IPS-20b (cell line): ENCODE measurements around the gene FUBP1.
A peak's percentile ranks its signal among the peaks of the same experiment; 100 is the strongest.
"Not testable (repeated sequence)": the region's sequence is repeated elsewhere in the genome, so short reads cannot be mapped to it uniquely, and the experiment has no call there.

Experiments used
- H3K27ac ChIP-seq: one replicate; pipeline ENCODE4 v1.5.1; 2013; ENCODE audit warnings: low read length
- H3K27me3 ChIP-seq: 2 replicates; pipeline ENCODE4 v1.6.1; 2013; ENCODE audit warnings: mild to moderate bottlenecking, low read length, inconsistent platforms; ENCODE audit not compliant: insufficient read depth
- H3K36me3 ChIP-seq: 2 replicates; pipeline ENCODE4 v1.6.1; 2013; ENCODE audit warnings: low read depth, mild to moderate bottlenecking, inconsistent platforms, low read length, moderate library complexity; ENCODE audit not compliant: insufficient read depth
- H3K4me1 ChIP-seq: 2 replicates; pipeline ENCODE4 v1.6.1; 2013; ENCODE audit warnings: mild to moderate bottlenecking, control low read depth, inconsistent platforms, low read length, moderate library complexity; ENCODE audit not compliant: insufficient read depth
- H3K4me3 ChIP-seq: 2 replicates; pipeline ENCODE4 v1.5.1; 2013; ENCODE audit warnings: mild to moderate bottlenecking, low read length, inconsistent platforms
- H3K9ac ChIP-seq: 2 replicates; pipeline ENCODE4 v1.6.1; 2013; ENCODE audit warnings: low read depth, mild to moderate bottlenecking, inconsistent platforms, low read length, moderate library complexity
- H3K9me3 ChIP-seq: 2 replicates; pipeline ENCODE4 v1.6.1; 2013; ENCODE audit warnings: mild to moderate bottlenecking, low read depth, low read length, inconsistent platforms; ENCODE audit not compliant: insufficient read depth

FUBP1 gene

GRCh38 chr1:78004719-78005447, 26.0 kb upstream of the FUBP1 start, which contains the start of gene DNAJB4:
DNAJB4 (plus strand) TSS chr1:78004939; CDS start chr1:78005111, 172 bp downstream.
- H3K27ac ChIP-seq: peak within 1 kb of the TSS; percentile 60
- H3K36me3 ChIP-seq: no peaks in the 10 kb centered on the region
- no peaks in the 10 kb centered on the region for H3K27me3 ChIP-seq
- no peaks in the 10 kb centered on the region for H3K9me3 ChIP-seq
- H3K4me1 ChIP-seq: peaks cover 18% of the 10 kb centered on the region; the same call in 1 of the 2 replicates
- H3K4me3 ChIP-seq: peak within 1 kb of the TSS; percentile 69
- peak within 1 kb of the TSS; percentile 90 for H3K9ac ChIP-seq

GRCh38 chr1:78003882-78004718, 25.2 kb upstream of the FUBP1 start:
- Histone ChIP-seq H3K9me3 (no peaks in the 10 kb centered on the region), H3K27me3 (no peaks in the 10 kb centered on the region), H3K4me3 (peak overlapping the region; percentile 69), H3K36me3 (no peaks in the 10 kb centered on the region), H3K4me1 (peaks cover 18% of the 10 kb centered on the region; the same call in 1 of the 2 replicates), H3K9ac (peak overlapping the region; percentile 90), H3K27ac (peak overlapping the region; percentile 60)

DNA sequence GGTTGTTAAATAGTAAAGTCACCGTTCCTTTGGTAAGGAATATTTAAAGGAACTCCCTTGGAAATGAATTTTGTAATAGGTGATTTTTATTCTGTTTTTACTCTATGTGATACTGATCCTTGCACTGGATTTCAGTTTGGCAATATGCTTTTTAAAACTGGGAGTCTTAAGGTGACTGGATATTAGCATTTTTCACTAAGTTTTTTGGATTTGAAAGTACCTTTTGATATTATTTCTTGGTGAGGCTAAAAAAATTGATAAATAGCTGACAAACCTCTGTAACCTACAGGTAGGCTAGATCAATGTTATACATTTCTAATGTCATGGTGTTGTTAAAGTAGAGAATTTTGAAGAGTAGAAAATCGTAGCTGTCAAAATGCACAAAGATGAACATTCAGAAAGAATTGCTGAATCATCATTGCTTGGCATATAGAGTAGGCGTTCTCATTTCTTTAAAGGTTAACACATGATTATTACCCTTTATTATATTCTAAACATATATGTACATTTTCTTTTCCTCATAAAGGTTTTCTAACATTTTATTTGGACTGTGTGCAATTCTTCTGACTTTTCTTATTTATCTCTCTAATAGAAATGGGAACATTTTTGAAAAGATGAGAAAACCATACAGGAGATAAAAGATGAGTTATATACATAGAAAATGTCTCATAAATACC, 24.3 kb upstream of the FUBP1 start:
- peak overlapping the region; percentile 69 for H3K4me3 ChIP-seq
- H3K9ac ChIP-seq: peak overlapping the region; percentile 24; the same call in 1 of the 2 replicates
- no peak overlapping the region for H3K27ac ChIP-seq

DNA sequence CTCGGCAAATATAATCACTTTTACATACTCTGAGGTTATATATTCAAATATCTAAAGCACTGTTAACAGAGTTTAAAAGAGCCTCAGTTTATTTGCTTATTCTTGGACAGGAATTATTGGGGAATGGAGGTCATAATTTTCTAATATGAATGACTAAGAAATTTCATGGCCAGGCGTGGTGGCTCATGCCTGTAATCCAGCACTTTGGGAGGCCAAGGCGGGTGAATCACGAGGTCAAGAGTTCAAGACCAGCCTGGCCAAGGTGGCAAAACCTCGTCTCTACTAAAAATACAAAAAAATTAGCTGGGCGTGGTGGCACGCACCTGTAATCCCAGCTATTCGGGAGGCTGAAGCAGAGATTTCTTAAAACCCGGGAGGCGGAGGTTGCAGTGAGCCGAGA, 21.7 kb upstream of the FUBP1 start:
- not testable (repeated sequence) for H3K4me3 ChIP-seq, H3K9me3 ChIP-seq, H3K27me3 ChIP-seq, H3K36me3 ChIP-seq, H3K9ac ChIP-seq, H3K27ac ChIP-seq
- peaks cover 12% of the 10 kb centered on the region; the same call in 1 of the 2 replicates for H3K4me1 ChIP-seq

More for the DNA sequence above, 24.3 kb upstream of the FUBP1 start:
- no peaks in the 10 kb centered on the region for H3K27me3 ChIP-seq
- H3K36me3 ChIP-seq: no peaks in the 10 kb centered on the region
- H3K9me3 ChIP-seq: no peaks in the 10 kb centered on the region
- H3K4me1 ChIP-seq: peaks cover 18% of the 10 kb centered on the region; the same call in 1 of the 2 replicates

DNA sequence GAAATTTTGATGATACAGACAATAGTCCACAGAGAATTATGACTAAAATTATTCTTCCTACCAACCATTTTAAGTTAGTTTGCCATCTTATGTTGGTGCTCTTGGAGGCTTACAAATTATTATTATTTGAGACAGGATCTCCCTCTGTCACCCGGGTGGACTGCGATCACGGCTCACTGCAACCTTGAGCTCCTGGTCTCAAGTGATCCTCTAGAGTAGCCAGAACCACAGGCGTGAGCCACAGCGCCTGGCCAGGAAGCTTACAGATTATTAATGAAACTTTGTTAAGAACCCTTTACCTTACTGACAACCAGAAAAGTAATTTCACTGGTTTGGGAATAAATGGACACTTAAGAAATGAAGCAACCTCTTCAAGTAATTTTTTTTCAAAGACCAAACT, 17.9 kb upstream of the FUBP1 start:
- H3K27ac ChIP-seq: no peak overlapping the region
- H3K9ac ChIP-seq: no peak overlapping the region
- no peaks in the 10 kb centered on the region for H3K27me3 ChIP-seq
- no peak overlapping the region for H3K4me3 ChIP-seq
- peaks cover 13% of the 10 kb centered on the region for H3K36me3 ChIP-seq
- no peaks in the 10 kb centered on the region for H3K9me3 ChIP-seq
- no peaks in the 10 kb centered on the region for H3K4me1 ChIP-seq

- Histone ChIP-seq H3K36me3 (peaks cover 21% of the 10 kb centered on the region), H3K4me3 (no peak overlapping the region), H3K9me3 (no peaks in the 10 kb centered on the region), H3K9ac (no peak overlapping the region), H3K4me1 (peaks cover 4% of the 10 kb centered on the region; the same call in 1 of the 2 replicates), H3K27me3 (no peaks in the 10 kb centered on the region), H3K27ac (no peak overlapping the region)
Observed at GRCh38 chr1:77994117-77994705, 15.3 kb upstream of the FUBP1 start.

DNA sequence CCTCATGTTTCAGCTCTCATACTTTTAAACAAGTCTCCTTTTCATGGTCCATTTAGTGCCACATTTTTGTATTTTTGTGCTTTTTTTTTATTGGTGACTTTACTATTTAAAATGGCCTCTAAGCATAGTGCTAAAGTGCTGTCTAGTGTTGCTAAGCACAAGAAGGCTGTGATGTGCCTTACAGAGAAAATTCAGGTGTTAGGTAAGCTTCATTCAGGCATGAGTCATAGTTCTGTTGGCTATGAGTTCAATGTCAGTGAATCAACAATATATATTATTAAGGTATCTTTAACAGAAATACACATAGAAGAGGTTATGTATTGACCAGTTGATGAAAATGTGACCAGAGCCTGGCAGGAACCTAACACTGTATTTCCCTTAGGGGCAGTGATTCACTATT, 12.8 kb upstream of the FUBP1 start:
- H3K36me3 ChIP-seq: peaks cover 21% of the 10 kb centered on the region
- H3K4me1 ChIP-seq: peaks cover 4% of the 10 kb centered on the region; the same call in 1 of the 2 replicates
- H3K9ac ChIP-seq: no peak overlapping the region
- no peak overlapping the region for H3K4me3 ChIP-seq
- no peak overlapping the region for H3K27ac ChIP-seq
- no peaks in the 10 kb centered on the region for H3K27me3 ChIP-seq
- H3K9me3 ChIP-seq: no peaks in the 10 kb centered on the region

GRCh38 chr1:77990629-77991204, 11.8 kb upstream of the FUBP1 start:
- H3K27me3 ChIP-seq: no peaks in the 10 kb centered on the region
- H3K36me3 ChIP-seq: peaks cover 21% of the 10 kb centered on the region
- H3K4me1 ChIP-seq: peaks cover 4% of the 10 kb centered on the region; the same call in 1 of the 2 replicates
- H3K4me3 ChIP-seq: no peak overlapping the region
- H3K27ac ChIP-seq: no peak overlapping the region
- no peaks in the 10 kb centered on the region for H3K9me3 ChIP-seq
- H3K9ac ChIP-seq: no peak overlapping the region

- Histone ChIP-seq H3K9ac (no peak overlapping the region), H3K27ac (no peak overlapping the region), H3K9me3 (no peaks in the 10 kb centered on the region), H3K27me3 (no peaks in the 10 kb centered on the region), H3K36me3 (peaks cover 15% of the 10 kb centered on the region), H3K4me3 (no peak overlapping the region), H3K4me1 (peaks cover 4% of the 10 kb centered on the region; the same call in 1 of the 2 replicates)
Observed at GRCh38 chr1:77989744-77990143, 10.9 kb upstream of the FUBP1 start.

DNA sequence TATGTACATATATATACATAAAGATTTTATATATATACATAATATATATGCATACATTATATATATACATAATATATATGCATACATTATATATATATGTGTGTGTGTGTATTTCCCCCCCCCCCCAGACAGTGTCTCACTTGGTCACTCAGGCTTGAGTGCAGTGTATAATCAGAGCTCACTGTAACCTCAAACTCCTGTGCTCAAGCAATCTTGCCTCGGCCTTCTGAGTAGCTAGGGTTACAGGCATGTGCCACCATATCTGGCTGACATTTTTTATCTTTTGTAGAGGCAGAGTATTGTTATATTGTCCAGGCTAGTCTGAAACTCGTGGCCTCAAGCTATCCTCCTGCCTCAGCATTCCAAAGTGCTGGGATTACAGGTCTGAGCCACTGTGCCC, 9.0 kb upstream of the FUBP1 start:
- H3K27me3 ChIP-seq: no peaks in the 10 kb centered on the region
- H3K4me1 ChIP-seq: peaks cover 4% of the 10 kb centered on the region; the same call in 1 of the 2 replicates
- H3K27ac ChIP-seq: no peak overlapping the region
- H3K36me3 ChIP-seq: peaks cover 8% of the 10 kb centered on the region
- no peaks in the 10 kb centered on the region for H3K9me3 ChIP-seq
- no peak overlapping the region for H3K4me3 ChIP-seq
- H3K9ac ChIP-seq: no peak overlapping the region

DNA sequence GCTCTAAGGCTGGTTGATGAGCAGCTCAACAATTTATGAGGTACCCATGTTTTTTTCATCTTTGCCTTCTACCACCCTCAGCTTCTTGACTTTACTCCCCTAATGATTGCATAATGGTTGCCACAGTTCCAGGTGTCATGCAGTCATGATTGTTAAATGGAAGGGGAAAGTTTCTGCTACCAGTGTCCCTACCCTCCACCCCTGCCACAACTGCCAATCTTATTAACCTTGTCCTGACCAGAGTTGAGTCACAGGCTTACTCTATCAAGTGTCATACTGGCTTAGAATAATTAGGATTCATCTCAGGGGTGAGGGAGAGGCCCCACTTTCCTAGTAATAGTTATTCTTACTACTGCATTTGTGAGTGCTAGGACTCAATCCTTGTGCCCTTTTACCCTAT, 7.9 kb upstream of the FUBP1 start:
- no peaks in the 10 kb centered on the region for H3K9me3 ChIP-seq
- no peaks in the 10 kb centered on the region for H3K27me3 ChIP-seq
- no peak overlapping the region for H3K4me3 ChIP-seq
- H3K9ac ChIP-seq: no peak overlapping the region
- H3K4me1 ChIP-seq: peaks cover 4% of the 10 kb centered on the region; the same call in 1 of the 2 replicates
- H3K36me3 ChIP-seq: peaks cover 12% of the 10 kb centered on the region
- no peak overlapping the region for H3K27ac ChIP-seq
